Fibroblast of skin of scalp (primary cell): ENCODE data around the gene SPRY1.

Experiments used
- DNase-seq: peaks from one replicate; pipeline ENCODE4 v3.0.0-alpha.2; 2013

SPRY1 gene

GRCh38 chr4:123412091-123412505 is 15.5 kb downstream of the SPRY1 start:
- no peak for DNase-seq

DNA sequence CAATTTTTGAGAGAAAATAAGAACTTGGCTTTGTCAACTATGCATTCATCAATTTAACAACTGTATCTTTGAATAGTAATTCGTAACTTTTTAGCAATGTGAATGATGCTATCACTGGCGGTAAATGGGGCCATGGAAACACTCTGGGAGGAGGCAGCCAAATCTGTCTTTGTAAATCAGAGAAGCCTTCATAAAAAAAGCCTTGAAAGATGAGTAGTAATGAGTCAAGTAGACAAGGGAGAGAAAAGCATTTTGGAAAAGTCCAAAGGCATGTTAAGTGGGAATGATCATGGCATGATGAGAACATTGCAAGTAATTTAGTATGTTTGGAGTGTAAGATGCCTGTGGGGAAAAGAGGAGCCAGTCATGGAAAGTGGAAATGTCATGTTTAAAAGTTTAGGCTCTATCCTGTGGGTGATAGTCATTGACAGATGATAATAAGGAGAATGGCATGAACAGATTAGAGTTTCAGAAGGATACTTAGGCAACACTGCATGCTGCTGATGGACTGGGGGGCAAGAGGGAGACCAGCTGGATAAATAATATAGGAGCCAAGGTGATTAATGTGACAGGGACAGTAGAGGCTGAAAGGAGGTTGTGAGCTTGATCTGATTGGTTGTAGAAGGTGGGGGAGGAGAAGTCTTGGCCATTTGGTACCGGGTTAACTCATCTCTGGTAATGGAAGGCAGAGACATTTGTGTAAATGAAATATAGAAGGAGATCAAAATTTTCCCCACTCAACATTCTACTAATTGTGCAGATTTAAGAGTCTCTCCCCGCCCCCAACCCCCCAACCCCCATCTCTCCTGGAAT is 16.3 kb downstream of the SPRY1 start:
- peak; percentile 29 for DNase-seq

DNA sequence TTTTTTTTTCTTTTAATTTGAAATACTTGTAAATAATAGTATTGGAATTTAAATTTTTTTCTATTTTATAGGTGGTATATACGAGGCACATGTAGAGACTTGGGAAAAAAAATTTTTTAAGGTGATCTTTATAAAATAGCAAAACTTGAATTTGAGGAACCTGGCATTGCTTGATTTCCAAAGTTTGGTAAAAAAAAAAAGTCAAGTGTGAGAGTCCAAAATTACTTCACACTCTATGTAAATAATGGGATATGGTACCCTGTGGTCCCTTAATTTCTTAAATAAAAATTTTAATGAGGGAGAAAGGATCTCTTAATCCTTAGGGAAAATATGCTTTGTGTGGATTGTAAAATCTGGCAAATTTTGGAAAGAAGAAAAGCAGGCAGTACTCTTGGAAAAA is 19.0 kb downstream of the SPRY1 start:
- DNase-seq: no peak

GRCh38 chr4:123415977-123416376 is 19.4 kb downstream of the SPRY1 start:
- peak; percentile 79 for DNase-seq

DNA sequence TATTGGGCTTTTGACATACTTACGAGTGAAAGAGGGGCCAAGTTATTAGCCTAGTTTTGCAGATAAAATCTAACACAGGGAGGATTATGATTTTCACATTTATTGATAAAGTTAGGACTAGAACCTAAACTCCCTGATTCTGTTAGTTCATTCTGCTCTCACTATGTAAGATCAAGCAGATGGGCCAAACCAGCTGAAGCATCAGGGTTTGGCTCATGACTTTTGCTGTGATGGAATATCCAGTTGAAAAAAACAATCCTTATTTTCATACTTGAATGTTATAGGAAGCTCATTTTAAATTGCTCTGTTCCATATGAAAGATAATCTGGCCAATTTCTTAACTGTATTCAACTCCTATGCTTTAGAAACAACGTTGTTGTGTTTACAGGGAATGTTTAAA is 21.2 kb downstream of the SPRY1 start:
- no peak for DNase-seq

DNA sequence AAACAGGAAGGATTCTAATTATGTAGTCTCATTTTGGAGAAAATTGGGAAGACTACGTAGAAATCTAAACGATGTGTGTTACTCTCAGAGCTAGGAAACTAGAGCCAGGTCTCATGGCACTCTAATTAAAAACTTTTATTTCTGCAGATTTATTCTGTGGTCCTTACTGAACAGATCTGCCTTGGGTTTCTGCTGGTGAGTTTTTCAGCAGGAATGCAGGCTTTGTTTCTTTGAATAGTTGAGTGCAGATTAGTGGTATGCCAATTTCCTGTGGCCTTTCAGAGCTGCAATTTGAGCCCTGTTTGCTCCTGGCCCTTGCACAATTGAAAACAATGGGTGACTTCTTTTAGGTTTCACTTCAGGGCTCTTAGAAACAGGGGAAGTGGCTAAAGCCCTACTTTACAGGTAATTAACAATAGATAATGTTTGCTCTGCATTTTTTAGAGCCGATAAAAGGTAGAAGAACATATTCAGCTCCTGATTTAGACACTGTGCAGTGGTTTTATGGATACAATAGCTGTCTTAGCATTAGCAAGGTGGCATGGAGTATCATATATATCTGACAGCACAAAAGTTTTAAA is 21.8 kb downstream of the SPRY1 start:
- peak; percentile 90 for DNase-seq

- DNase-seq: no peak
Measured at GRCh38 chr4:123419885-123420755, 23.5 kb downstream of the SPRY1 start.

- peak; percentile 22 for DNase-seq
Measured at GRCh38 chr4:123421227-123421936, 24.8 kb downstream of the SPRY1 start.

- no peak for DNase-seq
Measured at GRCh38 chr4:123421937-123422781, 25.6 kb downstream of the SPRY1 start.

- DNase-seq: no peak
Measured at GRCh38 chr4:123423819-123424218, 27.2 kb downstream of the SPRY1 start.

- DNase-seq: no peak
Measured at GRCh38 chr4:123427951-123428350, 31.4 kb downstream of the SPRY1 start.

GRCh38 chr4:123430031-123430430 is 33.4 kb downstream of the SPRY1 start:
- DNase-seq: no peak

- DNase-seq: no peak
Measured at GRCh38 chr4:123430501-123430900, 33.9 kb downstream of the SPRY1 start.

- DNase-seq: no peak
Measured at GRCh38 chr4:123433573-123433972, 37.0 kb downstream of the SPRY1 start.

DNA sequence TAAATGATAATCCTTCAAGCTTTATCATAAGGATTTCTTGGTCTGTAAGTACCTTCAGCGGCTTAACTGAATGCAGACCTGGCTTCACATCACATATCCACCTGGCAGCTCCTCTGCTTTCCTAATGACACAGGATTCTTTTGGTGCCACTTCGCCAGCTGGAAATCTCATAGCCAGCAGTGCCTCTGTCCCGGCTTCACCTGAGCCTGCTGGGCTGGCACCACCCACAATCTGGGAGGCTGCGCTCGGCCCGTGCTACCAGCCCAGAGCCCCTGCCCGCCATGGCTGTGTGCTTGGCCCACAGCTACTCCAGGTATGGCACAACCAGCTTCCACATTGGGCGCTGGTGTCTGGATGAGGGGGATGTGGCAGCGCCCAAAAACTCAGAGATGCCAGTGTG is 37.4 kb downstream of the SPRY1 start:
- no peak for DNase-seq

DNA sequence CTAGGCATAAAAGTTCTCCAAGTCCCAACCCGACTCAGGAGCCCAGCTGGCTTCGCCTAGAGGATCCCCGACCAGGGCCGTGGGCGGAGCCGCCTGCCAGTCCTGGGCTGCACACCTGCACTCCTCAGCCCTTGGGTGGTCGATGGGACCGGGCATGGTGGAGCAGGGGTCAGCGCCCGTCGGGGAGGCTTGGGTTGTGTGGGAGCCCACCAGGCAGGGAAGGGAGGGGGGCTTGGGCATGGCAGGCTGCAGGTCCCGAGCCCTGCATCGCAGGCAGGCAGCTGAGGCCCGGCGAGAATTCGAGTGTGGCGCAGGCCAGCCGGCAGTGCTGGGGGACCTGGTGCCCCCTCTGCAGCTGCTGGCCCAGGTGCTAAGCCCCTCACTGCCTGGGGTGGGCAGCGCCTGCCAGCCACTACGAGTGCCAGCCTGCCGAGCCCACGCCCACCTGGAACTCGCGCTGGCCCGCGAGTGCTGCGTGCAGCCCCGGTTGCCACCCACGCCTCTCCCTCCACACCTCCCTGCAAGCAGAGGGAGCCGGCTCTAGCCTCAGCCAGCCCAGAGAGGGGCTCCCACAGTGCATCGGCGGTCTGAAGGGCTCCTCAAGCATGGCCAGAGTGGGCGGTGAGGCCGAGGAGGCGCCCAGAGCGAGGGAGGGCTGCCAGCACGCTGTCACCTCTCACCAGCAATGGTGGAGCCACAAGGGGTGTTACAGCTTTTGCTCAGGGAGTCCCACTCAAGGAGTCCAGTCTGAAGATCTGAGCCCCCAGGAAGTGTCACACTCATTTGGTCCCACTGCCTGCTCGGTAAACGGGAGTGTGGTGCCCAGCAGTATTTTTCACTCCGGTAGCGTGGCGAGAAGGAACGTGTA is 38.9 kb downstream of the SPRY1 start:
- DNase-seq: no peak

- no peak for DNase-seq
Measured at GRCh38 chr4:123438031-123438430, 41.4 kb downstream of the SPRY1 start.

DNA sequence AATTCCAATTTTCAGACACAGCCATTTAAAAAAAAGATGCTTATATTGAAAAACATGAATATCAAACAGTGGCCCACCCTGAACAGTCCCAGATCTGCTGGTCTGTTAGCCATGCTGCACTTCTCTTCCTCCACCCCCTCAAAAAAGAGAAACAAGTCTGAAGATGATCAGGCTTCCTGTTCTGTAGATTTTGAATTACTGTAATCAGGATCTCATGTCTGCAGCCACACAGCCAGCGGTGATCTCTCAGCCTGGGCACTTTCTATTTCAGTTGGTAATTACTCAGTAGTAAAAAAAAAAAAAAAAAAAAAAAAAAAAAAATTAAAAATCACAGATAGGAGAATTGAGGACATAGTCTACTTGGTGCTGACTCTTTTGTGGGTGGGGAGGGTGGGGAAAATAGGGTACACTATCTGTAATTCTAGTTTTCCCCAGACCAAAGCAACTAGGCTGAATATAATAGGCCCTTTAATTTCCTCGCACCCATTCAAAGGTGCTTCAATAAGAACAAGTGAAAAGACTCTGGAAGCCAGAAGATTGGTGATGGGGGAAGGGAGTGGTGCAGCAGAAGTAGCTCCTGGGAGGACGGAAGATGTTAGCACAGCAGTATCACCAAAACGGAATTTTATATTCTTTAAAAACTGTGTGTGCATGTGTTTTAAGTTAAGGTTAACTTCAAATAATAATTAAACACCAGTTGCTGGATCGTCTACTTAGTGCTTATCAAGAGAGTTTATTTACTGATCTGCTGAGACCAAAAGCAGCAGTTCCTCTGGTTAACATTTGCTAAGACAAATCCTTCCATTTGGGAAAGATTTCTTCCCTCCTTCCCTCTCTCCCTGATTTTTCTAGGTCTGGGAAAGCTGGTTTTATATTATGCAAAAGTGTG is 47.0 kb downstream of the SPRY1 start:
- DNase-seq: no peak

DNA sequence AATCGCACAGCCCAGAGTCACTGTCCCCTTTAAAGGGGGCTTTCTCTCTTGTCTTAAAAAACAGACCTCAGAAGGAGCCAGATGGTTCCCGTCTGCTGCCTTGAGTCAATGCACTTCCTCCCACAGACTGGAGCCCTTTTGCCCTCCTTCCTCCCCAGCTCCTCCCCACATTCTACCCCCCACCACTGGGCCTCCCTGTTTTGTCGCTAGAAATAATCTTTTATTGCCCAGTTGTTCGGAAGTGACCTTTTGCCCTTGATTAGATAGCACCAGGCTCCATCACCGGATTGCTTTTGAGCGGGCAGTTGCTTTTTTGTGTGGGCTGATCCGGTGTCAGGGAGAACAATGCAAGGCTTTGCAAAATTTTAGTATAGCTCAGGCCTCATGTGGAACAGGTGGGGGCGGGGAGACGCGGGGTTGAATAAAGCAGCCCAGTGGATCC is 47.7 kb downstream of the SPRY1 start:
- no peak for DNase-seq
